NT2/D1 (cell line): ENCODE results near the gene TMX4.

Experiments used
- YY1 ChIP-seq: IDR thresholded peaks from 2 replicates; pipeline ENCODE4 v1.6.1; 2011; ENCODE audit not compliant: insufficient read length, insufficient read depth
- ZNF274 ChIP-seq: IDR thresholded peaks from 2 replicates; pipeline ENCODE4 v1.6.1; 2011; ENCODE audit warnings: mild to moderate bottlenecking, low read depth, low read length

DNA sequence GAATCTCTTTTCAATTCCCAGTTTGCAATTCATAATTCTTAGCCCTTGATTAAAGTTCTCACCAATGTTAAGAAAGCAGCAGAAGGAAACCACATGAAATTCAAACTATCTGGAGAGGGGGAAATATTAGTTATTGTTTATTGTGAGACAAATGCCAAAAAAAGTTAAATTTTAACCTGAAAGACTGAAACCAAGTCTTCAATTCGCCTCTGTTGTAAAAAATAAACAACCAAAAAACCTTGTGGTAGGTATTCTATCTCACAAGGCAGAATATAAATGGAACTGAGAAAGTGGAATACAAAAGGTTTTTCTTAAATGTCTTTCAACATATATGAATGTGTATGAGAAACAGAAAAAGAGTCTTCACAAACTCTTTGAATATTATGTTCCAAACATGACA lies 24.8 kb downstream of the TMX4 start:
- TF ChIP-seq ZNF274 (no peak), YY1 (no peak)
